WTC11 (cell line): Measurements from ENCODE around the gene HYAL2. TPM values are rescaled to one million over a fixed set of nuclear protein-coding genes. Genes with fewer than 3 reads are reported as not detected.
A peak's percentile ranks its signal among the peaks of the same experiment; 100 is the strongest.

Experiments used
- ATAC-seq: fragments of 200-7000 bp; cut with Tn5 transposase; 2 replicates; pipeline ENCODE4 v1.10.0; 2021; ENCODE audit warnings: mild to moderate bottlenecking, moderate library complexity
- CTCF ChIA-PET: fragments of 300-600 bp; sonication (Branson Sonifier 250); formaldehyde crosslinking; loops from one replicate; lab custom pipeline; 2021; ENCODE audit warnings: antibody characterized with exemption; lab: Charles Lee
- POLR2A ChIA-PET: fragments of 350-600 bp; sonication (Branson Sonifier 250); formaldehyde crosslinking; loops from one replicate; lab custom pipeline; 2021; ENCODE audit warnings: antibody characterized with exemption; lab: Charles Lee
- DNase-seq: peaks from one replicate; pipeline ENCODE4 v3.0.0; 2021; ENCODE audit warnings: low spot score
- H3K27ac Mint-ChIP-seq: 2 replicates; pipeline ENCODE4 v1.8.0; 2021; ENCODE audit warnings: mixed read lengths
- H3K27me3 Mint-ChIP-seq: 2 replicates; pipeline ENCODE4 v1.8.0; 2021; ENCODE audit warnings: low read depth, mild to moderate bottlenecking, moderate library complexity, mixed read lengths
- H3K36me3 Mint-ChIP-seq: 2 replicates; pipeline ENCODE4 v1.8.0; 2021; ENCODE audit warnings: mixed read lengths
- H3K4me1 Mint-ChIP-seq: 2 replicates; pipeline ENCODE4 v1.8.0; 2022; ENCODE audit warnings: mixed read lengths
- H3K4me3 Mint-ChIP-seq: 2 replicates; pipeline ENCODE4 v1.8.0; 2021; ENCODE audit warnings: mild to moderate bottlenecking, moderate library complexity, mixed read lengths
- H3K9me3 Mint-ChIP-seq: 2 replicates; pipeline ENCODE4 v1.8.0; 2021; ENCODE audit warnings: mixed read lengths
- CREM ChIP-seq: sonication (generic); formaldehyde crosslinking; IDR thresholded peaks from 2 replicates; pipeline ENCODE4 v1.8.1; 2022; ENCODE audit warnings: mild to moderate bottlenecking, missing genetic modification reagents, moderate library complexity
- ELF4 ChIP-seq: sonication (generic); formaldehyde crosslinking; IDR thresholded peaks from 2 replicates; pipeline ENCODE4 v1.8.1; 2022; ENCODE audit warnings: low read depth, mild to moderate bottlenecking, moderate library complexity, missing genetic modification reagents
- FOXJ3 ChIP-seq: sonication (generic); formaldehyde crosslinking; IDR thresholded peaks from 2 replicates; pipeline ENCODE4 v1.9.0; 2021; ENCODE audit warnings: missing genetic modification reagents, mild to moderate bottlenecking, borderline replicate concordance
- NFE2L1 ChIP-seq: sonication (generic); formaldehyde crosslinking; IDR thresholded peaks from 2 replicates; pipeline ENCODE4 v1.8.1; 2023; ENCODE audit warnings: missing genetic modification reagents
- NFYB ChIP-seq: sonication (generic); formaldehyde crosslinking; conservative IDR thresholded peaks from 2 replicates; pipeline ENCODE4 v1.8.0; 2022; ENCODE audit warnings: low read depth, missing genetic modification reagents
- OVOL2 ChIP-seq: fragments of 250-450 bp; sonication (Bioruptor Pico); IDR thresholded peaks from 2 replicates; pipeline ENCODE4 v1.9.0; 2021; ENCODE audit warnings: mild to moderate bottlenecking, borderline replicate concordance
- SMAD3 ChIP-seq: sonication (generic); formaldehyde crosslinking; IDR thresholded peaks from 2 replicates; pipeline ENCODE4 v1.8.0; 2022; ENCODE audit warnings: missing genetic modification reagents, mild to moderate bottlenecking, borderline replicate concordance
- SMAD4 ChIP-seq: sonication (generic); formaldehyde crosslinking; IDR thresholded peaks from 2 replicates; pipeline ENCODE4 v1.8.0; 2022; ENCODE audit warnings: mild to moderate bottlenecking, missing genetic modification reagents
- TCF7 ChIP-seq: sonication (generic); formaldehyde crosslinking; IDR thresholded peaks from 2 replicates; pipeline ENCODE4 v1.8.0; 2022; ENCODE audit warnings: mild to moderate bottlenecking, low read depth, missing genetic modification reagents, moderate library complexity
- total RNA-seq: library from RNA; stranded (reverse); gene quantifications from 3 replicates; pipeline ENCODE4 v1.2.3, GENCODE V29; 2021
- TF ChIP-seq, protein P1 (sequence below): sonication (generic); formaldehyde crosslinking; IDR thresholded peaks from 2 replicates; pipeline ENCODE4 v1.8.1; 2022; ENCODE audit warnings: low read depth, missing genetic modification reagents, borderline replicate concordance
- TF ChIP-seq, protein P2 (sequence below): fragments of 200-600 bp; IDR thresholded peaks from 2 replicates; pipeline ENCODE4 v1.8.0; 2022; ENCODE audit warnings: antibody characterized with exemption
- TF ChIP-seq, protein P3 (sequence below): sonication (generic); formaldehyde crosslinking; IDR thresholded peaks from 2 replicates; pipeline ENCODE4 v1.8.0; 2023; ENCODE audit warnings: mild to moderate bottlenecking, missing genetic modification reagents
- TF ChIP-seq, protein P4 (sequence below): sonication (generic); formaldehyde crosslinking; IDR thresholded peaks from 2 replicates; pipeline ENCODE4 v1.8.0; 2022; ENCODE audit warnings: mild to moderate bottlenecking, missing genetic modification reagents
- TF ChIP-seq, protein P5 (sequence below): sonication (generic); formaldehyde crosslinking; IDR thresholded peaks from 2 replicates; pipeline ENCODE4 v1.8.1; 2023; ENCODE audit warnings: mild to moderate bottlenecking, missing genetic modification reagents, borderline replicate concordance

The HYAL2 gene
- total RNA-seq, 1 experiment from 2014 or later = 58.0 TPM

DNA sequence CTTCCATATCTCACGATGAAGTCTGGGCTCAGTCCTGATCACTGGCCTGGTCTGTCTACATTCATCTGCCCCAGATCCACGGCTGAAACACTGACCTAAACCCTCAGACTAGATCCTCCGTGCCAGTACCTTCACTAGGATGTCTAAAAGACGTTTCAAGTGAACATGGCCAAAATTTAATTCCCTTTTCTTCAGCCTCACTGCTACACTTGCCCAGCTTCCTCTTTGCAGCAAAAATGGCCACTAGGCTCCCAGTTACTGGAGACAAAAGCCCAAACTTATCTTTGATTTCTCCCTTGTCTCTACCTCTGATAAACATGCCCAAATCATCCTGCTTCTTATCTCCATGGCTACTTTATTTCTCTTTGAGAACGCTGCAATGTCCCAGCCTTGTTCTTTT lies 16.4 kb upstream of the HYAL2 start:
- Mint-ChIP-seq H3K27ac (no peak overlapping the region), H3K4me3 (peak overlapping the region; percentile 95), H3K9me3 (no peaks in the 10 kb centered on the region), H3K27me3 (peaks cover 60% of the 10 kb centered on the region), H3K4me1 (peaks cover 33% of the 10 kb centered on the region), H3K36me3 (no peaks in the 10 kb centered on the region)
- CTCF ChIA-PET = interaction anchor here (0.7 to 2.6 kb wide), 3 partner anchors 9 to 92 kb away, joined by 3 to 21 read pairs (median 12); partner anchors contain the start of gene HYAL1
- TF ChIP-seq CREM (CRISPR knock-in tag) = no peak
- no peak for TF ChIP-seq TCF7
- TF ChIP-seq, protein P1, sequence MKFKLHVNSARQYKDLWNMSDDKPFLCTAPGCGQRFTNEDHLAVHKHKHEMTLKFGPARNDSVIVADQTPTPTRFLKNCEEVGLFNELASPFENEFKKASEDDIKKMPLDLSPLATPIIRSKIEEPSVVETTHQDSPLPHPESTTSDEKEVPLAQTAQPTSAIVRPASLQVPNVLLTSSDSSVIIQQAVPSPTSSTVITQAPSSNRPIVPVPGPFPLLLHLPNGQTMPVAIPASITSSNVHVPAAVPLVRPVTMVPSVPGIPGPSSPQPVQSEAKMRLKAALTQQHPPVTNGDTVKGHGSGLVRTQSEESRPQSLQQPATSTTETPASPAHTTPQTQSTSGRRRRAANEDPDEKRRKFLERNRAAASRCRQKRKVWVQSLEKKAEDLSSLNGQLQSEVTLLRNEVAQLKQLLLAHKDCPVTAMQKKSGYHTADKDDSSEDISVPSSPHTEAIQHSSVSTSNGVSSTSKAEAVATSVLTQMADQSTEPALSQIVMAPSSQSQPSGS (CRISPR knock-in tag) = no peak
- TF ChIP-seq, protein P2, sequence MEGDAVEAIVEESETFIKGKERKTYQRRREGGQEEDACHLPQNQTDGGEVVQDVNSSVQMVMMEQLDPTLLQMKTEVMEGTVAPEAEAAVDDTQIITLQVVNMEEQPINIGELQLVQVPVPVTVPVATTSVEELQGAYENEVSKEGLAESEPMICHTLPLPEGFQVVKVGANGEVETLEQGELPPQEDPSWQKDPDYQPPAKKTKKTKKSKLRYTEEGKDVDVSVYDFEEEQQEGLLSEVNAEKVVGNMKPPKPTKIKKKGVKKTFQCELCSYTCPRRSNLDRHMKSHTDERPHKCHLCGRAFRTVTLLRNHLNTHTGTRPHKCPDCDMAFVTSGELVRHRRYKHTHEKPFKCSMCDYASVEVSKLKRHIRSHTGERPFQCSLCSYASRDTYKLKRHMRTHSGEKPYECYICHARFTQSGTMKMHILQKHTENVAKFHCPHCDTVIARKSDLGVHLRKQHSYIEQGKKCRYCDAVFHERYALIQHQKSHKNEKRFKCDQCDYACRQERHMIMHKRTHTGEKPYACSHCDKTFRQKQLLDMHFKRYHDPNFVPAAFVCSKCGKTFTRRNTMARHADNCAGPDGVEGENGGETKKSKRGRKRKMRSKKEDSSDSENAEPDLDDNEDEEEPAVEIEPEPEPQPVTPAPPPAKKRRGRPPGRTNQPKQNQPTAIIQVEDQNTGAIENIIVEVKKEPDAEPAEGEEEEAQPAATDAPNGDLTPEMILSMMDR = no peak
- TF ChIP-seq, protein P3, sequence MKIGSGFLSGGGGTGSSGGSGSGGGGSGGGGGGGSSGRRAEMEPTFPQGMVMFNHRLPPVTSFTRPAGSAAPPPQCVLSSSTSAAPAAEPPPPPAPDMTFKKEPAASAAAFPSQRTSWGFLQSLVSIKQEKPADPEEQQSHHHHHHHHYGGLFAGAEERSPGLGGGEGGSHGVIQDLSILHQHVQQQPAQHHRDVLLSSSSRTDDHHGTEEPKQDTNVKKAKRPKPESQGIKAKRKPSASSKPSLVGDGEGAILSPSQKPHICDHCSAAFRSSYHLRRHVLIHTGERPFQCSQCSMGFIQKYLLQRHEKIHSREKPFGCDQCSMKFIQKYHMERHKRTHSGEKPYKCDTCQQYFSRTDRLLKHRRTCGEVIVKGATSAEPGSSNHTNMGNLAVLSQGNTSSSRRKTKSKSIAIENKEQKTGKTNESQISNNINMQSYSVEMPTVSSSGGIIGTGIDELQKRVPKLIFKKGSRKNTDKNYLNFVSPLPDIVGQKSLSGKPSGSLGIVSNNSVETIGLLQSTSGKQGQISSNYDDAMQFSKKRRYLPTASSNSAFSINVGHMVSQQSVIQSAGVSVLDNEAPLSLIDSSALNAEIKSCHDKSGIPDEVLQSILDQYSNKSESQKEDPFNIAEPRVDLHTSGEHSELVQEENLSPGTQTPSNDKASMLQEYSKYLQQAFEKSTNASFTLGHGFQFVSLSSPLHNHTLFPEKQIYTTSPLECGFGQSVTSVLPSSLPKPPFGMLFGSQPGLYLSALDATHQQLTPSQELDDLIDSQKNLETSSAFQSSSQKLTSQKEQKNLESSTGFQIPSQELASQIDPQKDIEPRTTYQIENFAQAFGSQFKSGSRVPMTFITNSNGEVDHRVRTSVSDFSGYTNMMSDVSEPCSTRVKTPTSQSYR (CRISPR knock-in tag) = no peak
- TF ChIP-seq, protein P4, sequence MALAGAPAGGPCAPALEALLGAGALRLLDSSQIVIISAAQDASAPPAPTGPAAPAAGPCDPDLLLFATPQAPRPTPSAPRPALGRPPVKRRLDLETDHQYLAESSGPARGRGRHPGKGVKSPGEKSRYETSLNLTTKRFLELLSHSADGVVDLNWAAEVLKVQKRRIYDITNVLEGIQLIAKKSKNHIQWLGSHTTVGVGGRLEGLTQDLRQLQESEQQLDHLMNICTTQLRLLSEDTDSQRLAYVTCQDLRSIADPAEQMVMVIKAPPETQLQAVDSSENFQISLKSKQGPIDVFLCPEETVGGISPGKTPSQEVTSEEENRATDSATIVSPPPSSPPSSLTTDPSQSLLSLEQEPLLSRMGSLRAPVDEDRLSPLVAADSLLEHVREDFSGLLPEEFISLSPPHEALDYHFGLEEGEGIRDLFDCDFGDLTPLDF (CRISPR knock-in tag) = no peak
- TF ChIP-seq NFYB (CRISPR knock-in tag) = no peak
- TF ChIP-seq ELF4 (CRISPR knock-in tag) = no peak
- TF ChIP-seq, protein P5, sequence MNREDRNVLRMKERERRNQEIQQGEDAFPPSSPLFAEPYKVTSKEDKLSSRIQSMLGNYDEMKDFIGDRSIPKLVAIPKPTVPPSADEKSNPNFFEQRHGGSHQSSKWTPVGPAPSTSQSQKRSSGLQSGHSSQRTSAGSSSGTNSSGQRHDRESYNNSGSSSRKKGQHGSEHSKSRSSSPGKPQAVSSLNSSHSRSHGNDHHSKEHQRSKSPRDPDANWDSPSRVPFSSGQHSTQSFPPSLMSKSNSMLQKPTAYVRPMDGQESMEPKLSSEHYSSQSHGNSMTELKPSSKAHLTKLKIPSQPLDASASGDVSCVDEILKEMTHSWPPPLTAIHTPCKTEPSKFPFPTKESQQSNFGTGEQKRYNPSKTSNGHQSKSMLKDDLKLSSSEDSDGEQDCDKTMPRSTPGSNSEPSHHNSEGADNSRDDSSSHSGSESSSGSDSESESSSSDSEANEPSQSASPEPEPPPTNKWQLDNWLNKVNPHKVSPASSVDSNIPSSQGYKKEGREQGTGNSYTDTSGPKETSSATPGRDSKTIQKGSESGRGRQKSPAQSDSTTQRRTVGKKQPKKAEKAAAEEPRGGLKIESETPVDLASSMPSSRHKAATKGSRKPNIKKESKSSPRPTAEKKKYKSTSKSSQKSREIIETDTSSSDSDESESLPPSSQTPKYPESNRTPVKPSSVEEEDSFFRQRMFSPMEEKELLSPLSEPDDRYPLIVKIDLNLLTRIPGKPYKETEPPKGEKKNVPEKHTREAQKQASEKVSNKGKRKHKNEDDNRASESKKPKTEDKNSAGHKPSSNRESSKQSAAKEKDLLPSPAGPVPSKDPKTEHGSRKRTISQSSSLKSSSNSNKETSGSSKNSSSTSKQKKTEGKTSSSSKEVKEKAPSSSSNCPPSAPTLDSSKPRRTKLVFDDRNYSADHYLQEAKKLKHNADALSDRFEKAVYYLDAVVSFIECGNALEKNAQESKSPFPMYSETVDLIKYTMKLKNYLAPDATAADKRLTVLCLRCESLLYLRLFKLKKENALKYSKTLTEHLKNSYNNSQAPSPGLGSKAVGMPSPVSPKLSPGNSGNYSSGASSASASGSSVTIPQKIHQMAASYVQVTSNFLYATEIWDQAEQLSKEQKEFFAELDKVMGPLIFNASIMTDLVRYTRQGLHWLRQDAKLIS (CRISPR knock-in tag) = no peak
- TF ChIP-seq OVOL2 (CRISPR knock-in tag) = no peak
- TF ChIP-seq SMAD3 (CRISPR knock-in tag) = no peak
- no peak for TF ChIP-seq NFE2L1
- TF ChIP-seq SMAD4 (CRISPR knock-in tag) = no peak
- TF ChIP-seq FOXJ3 (CRISPR knock-in tag) = no peak
- ATAC-seq = no peak
- no peak for DNase-seq
- POLR2A ChIA-PET = interaction anchor here (0.6 kb wide), 1 partner anchor 127 kb away, joined by 4 read pairs; no protein-coding TSS in a partner anchor
